Vagina (tissue), 2 donors: ENCODE results near the gene MYLK2.

Experiments
- POLR2AphosphoS5 ChIP-seq, 2 donors: sonication (generic); formaldehyde crosslinking; IDR thresholded peaks; one replicate each; pipeline ENCODE4 v1.9.0; 2017; ENCODE audit warnings: antibody characterized with exemption in 2 of 2, mild to moderate bottlenecking in 2 of 2, low read depth in 1 of 2; ENCODE audit not compliant: insufficient read depth in 1 of 2
- TF ChIP-seq, protein P1 (sequence below), 3 experiments: fragments of 450-650 bp in 2 of 3; fragments of 200-600 bp in 1 of 3; sonication (generic) in 1 of 3; IDR thresholded peaks; one replicate each; pipeline ENCODE4 v1.5.1; 2017 to 2019; ENCODE audit warnings: antibody characterized with exemption in 3 of 3, mild to moderate bottlenecking in 2 of 3, moderate library complexity in 2 of 3

DNA sequence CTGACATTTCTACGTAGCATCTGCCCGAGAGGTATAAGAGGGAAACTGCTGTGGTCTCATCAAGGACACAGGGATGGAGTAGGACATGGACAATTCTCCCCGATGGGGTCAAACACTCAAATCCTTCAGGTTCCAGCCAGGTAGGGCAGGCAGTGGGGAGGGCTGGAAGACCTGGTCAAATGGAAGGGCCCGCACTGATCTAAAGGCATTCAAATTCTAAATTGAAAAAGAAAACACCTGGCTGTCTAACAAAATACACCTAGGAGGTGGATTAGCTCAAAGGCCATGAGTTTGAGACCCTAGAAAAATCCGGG lies 43.0 kb downstream of the MYLK2 start:
- TF ChIP-seq, protein P1, sequence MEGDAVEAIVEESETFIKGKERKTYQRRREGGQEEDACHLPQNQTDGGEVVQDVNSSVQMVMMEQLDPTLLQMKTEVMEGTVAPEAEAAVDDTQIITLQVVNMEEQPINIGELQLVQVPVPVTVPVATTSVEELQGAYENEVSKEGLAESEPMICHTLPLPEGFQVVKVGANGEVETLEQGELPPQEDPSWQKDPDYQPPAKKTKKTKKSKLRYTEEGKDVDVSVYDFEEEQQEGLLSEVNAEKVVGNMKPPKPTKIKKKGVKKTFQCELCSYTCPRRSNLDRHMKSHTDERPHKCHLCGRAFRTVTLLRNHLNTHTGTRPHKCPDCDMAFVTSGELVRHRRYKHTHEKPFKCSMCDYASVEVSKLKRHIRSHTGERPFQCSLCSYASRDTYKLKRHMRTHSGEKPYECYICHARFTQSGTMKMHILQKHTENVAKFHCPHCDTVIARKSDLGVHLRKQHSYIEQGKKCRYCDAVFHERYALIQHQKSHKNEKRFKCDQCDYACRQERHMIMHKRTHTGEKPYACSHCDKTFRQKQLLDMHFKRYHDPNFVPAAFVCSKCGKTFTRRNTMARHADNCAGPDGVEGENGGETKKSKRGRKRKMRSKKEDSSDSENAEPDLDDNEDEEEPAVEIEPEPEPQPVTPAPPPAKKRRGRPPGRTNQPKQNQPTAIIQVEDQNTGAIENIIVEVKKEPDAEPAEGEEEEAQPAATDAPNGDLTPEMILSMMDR (IDR thresholded peaks at IDR 0.05) = no peak
- no peak for TF ChIP-seq POLR2AphosphoS5 (IDR thresholded peaks at IDR 0.05; ENCODE audit: insufficient read depth in 1 of 2, low read depth in 1 of 2)
